Liver (tissue), 9 donors: Measurements from ENCODE around the gene DCTN1. TPM values are rescaled to one million over a fixed set of nuclear protein-coding genes. Genes with fewer than 3 reads are reported as not detected.

ENCODE experiments used
- DNase-seq: peaks from one replicate; pipeline ENCODE4 v3.0.0-alpha.2; 2017; ENCODE audit warnings: low spot score
- H3K27ac ChIP-seq, 2 donors: one replicate each; pipeline ENCODE4 v1.7.0; 2013; ENCODE audit warnings: inconsistent platforms in 2 of 2, low read length in 2 of 2, control low read depth in 1 of 2, low read depth in 1 of 2, mild to moderate bottlenecking in 1 of 2
- H3K27me3 ChIP-seq, 4 donors: one replicate each; pipeline versions ENCODE4 v1.6.1 to v1.7.0; 2013; ENCODE audit warnings: low read length in 3 of 4, inconsistent platforms in 1 of 4, mild to moderate bottlenecking in 1 of 4, moderate library complexity in 1 of 4; ENCODE audit not compliant: control insufficient read depth in 4 of 4, insufficient read depth in 4 of 4
- H3K36me3 ChIP-seq, 4 donors: one replicate each; pipeline versions ENCODE4 v1.6.1 to v1.7.0; 2013; ENCODE audit warnings: low read length in 3 of 4, mild to moderate bottlenecking in 3 of 4, low read depth in 1 of 4, moderate library complexity in 1 of 4; ENCODE audit not compliant: control insufficient read depth in 4 of 4, insufficient read depth in 3 of 4
- H3K4me1 ChIP-seq, 4 donors: one replicate each; pipeline versions ENCODE4 v1.6.1 to v1.7.0; 2013; ENCODE audit warnings: low read length in 3 of 4, mild to moderate bottlenecking in 3 of 4, moderate library complexity in 1 of 4; ENCODE audit not compliant: control insufficient read depth in 4 of 4, insufficient read depth in 4 of 4
- H3K4me3 ChIP-seq, 3 donors: one replicate each; pipeline versions ENCODE4 v1.6.1 to v1.7.0; 2013; ENCODE audit warnings: low read length in 3 of 3, control low read depth in 1 of 3, low read depth in 1 of 3, mild to moderate bottlenecking in 1 of 3
- H3K9ac ChIP-seq, 2 donors: one replicate each; pipeline ENCODE4 v1.7.0; 2013; ENCODE audit warnings: low read length in 2 of 2, mild to moderate bottlenecking in 2 of 2, moderate library complexity in 2 of 2, control low read depth in 1 of 2, low read depth in 1 of 2
- H3K9me3 ChIP-seq, 4 donors: one replicate each; pipeline versions ENCODE4 v1.6.1 to v1.7.0; 2013; ENCODE audit warnings: low read length in 3 of 4; ENCODE audit not compliant: control insufficient read depth in 4 of 4
- CTCF ChIP-seq: fragments of 150-350 bp; IDR thresholded peaks from 2 replicates; pipeline ENCODE4 v1.5.1; 2017; ENCODE audit warnings: improper control_type of control experiment, low read depth, low read length; ENCODE audit not compliant: missing input control
- EGR1 ChIP-seq, 2 donors: IDR thresholded peaks; 2 replicates each; pipeline ENCODE4 v1.6.1; 2016 to 2018; ENCODE audit warnings: antibody characterized with exemption in 2 of 2, low read depth in 2 of 2
- FOXA1 ChIP-seq: IDR thresholded peaks from 2 replicates; pipeline ENCODE4 v1.6.1; 2016; ENCODE audit warnings: antibody characterized with exemption
- FOXA2 ChIP-seq: IDR thresholded peaks from 2 replicates; pipeline ENCODE4 v1.6.1; 2016; ENCODE audit warnings: antibody characterized with exemption
- HNF4A ChIP-seq, 2 donors: conservative IDR thresholded peaks; 2 replicates each; pipeline ENCODE4 v1.6.1; 2016; ENCODE audit warnings: antibody characterized with exemption in 2 of 2, mild to moderate bottlenecking in 2 of 2
- HNF4G ChIP-seq: IDR thresholded peaks from 2 replicates; pipeline ENCODE4 v1.6.1; 2016; ENCODE audit warnings: antibody characterized with exemption
- JUND ChIP-seq, 2 donors: IDR thresholded peaks; 2 replicates each; pipeline ENCODE4 v1.6.1; 2016; ENCODE audit warnings: antibody characterized with exemption in 2 of 2
- MAX ChIP-seq: IDR thresholded peaks from 2 replicates; pipeline ENCODE4 v1.6.1; 2016; ENCODE audit warnings: antibody characterized with exemption
- NR2F2 ChIP-seq: IDR thresholded peaks from 2 replicates; pipeline ENCODE4 v1.6.1; 2016; ENCODE audit warnings: antibody characterized with exemption
- RAD21 ChIP-seq, 2 donors: IDR thresholded peaks; 2 replicates each; pipeline ENCODE4 v1.6.1; 2016; ENCODE audit warnings: antibody characterized with exemption in 2 of 2, mild to moderate bottlenecking in 2 of 2
- RXRA ChIP-seq, 2 donors: IDR thresholded peaks; 2 replicates each; pipeline ENCODE4 v1.6.1; 2017 to 2018; ENCODE audit warnings: antibody characterized with exemption in 2 of 2, mild to moderate bottlenecking in 1 of 2
- SP1 ChIP-seq: IDR thresholded peaks from 2 replicates; pipeline ENCODE4 v1.6.1; 2018; ENCODE audit warnings: antibody characterized with exemption, mild to moderate bottlenecking
- TAF1 ChIP-seq: conservative IDR thresholded peaks from 2 replicates; pipeline ENCODE4 v1.6.1; 2016; ENCODE audit warnings: antibody characterized with exemption, mild to moderate bottlenecking
- YY1 ChIP-seq: IDR thresholded peaks from 2 replicates; pipeline ENCODE4 v1.6.1; 2016; ENCODE audit warnings: antibody characterized with exemption, mild to moderate bottlenecking
- ZBTB33 ChIP-seq: IDR thresholded peaks from 2 replicates; pipeline ENCODE4 v1.6.1; 2016; ENCODE audit warnings: antibody characterized with exemption
- WGBS: extraction: QIAGEN DNeasy Blood & Tissue Kit; methylation state at CpG from one replicate; pipeline ENCODE4 v1.1.7; 2013; 5-methylcytosine and 5-hydroxymethylcytosine counted together
- polyA plus RNA-seq, 2 donors: library from polyadenylated mRNA; stranded (reverse) in 1 of 2; unstranded in 1 of 2; fragments of 200-250 nt in 1 of 2; fragments of >200 nt in 1 of 2; fragmentation: Nextera tagmentation in 1 of 2; extraction: Ambion mirVana in 1 of 2; gene quantifications; one replicate each; pipeline versions ENCODE4 v1.2.1 to v1.2.3, GENCODE V29; 2013 to 2015
- total RNA-seq, 2 donors: library from RNA; depleted of rRNA; stranded (reverse); fragments of >200 nt; gene quantifications; one replicate each; pipeline ENCODE4 v1.2.3, GENCODE V29; 2014
- TF ChIP-seq, protein P1 (sequence below): IDR thresholded peaks from 2 replicates; pipeline ENCODE4 v1.6.1; 2016; ENCODE audit warnings: antibody characterized with exemption
- TF ChIP-seq, protein P2 (sequence below): IDR thresholded peaks from 2 replicates; pipeline ENCODE4 v1.6.1; 2016; ENCODE audit warnings: antibody characterized with exemption, mild to moderate bottlenecking
- donor health status: healthy.
- donor health status: healthy.
- donor health status: healthy.
- donor health status: healthy.
- donor health status: healthy.

Gene DCTN1
- total and polyA plus RNA-seq, 4 donors = 29.7 to 40.9 (median 33.5) TPM

GRCh38 chr2:74371421-74371820 lies 8.7 kb downstream of the DCTN1 start (continued):
- no peak for TF ChIP-seq ZBTB33
- TF ChIP-seq, protein P1, sequence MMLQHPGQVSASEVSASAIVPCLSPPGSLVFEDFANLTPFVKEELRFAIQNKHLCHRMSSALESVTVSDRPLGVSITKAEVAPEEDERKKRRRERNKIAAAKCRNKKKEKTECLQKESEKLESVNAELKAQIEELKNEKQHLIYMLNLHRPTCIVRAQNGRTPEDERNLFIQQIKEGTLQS = no peak
- TF ChIP-seq EGR1 (IDR thresholded peaks at IDR 0.05; ENCODE audit: low read depth in 2 of 2) = no peak
- TF ChIP-seq TAF1 = no peak
- TF ChIP-seq YY1 = no peak
- no peak for TF ChIP-seq FOXA1
- no peak for TF ChIP-seq JUND (IDR thresholded peaks at IDR 0.05)
- no peak for TF ChIP-seq SP1

GRCh38 chr2:74369976-74370375 lies 10.1 kb downstream of the DCTN1 start:
- Histone ChIP-seq H3K27ac (no peak overlapping the region), H3K4me1 (peaks cover 0 to 5% (median 4%) of the 10 kb centered on the region in 4 donors), H3K9me3 (no peaks in the 10 kb centered on the region), H3K9ac (no peak overlapping the region), H3K36me3 (peaks cover 16 to 65% (median 44%) of the 10 kb centered on the region in 4 donors), H3K4me3 (no peak overlapping the region), H3K27me3 (no peaks in the 10 kb centered on the region)
- TF ChIP-seq RAD21 (IDR thresholded peaks at IDR 0.05) (no peak), FOXA1 (no peak), TAF1 (no peak), NR2F2 (no peak), HNF4G (no peak), YY1 (no peak), FOXA2 (no peak), CTCF (no peak), HNF4A (conservative IDR thresholded peaks at IDR 0.05) (no peak), JUND (IDR thresholded peaks at IDR 0.05) (no peak), MAX (no peak), ZBTB33 (no peak), SP1 (no peak)
- no peak for DNase-seq
- 98% methylated on average over 7 of the region's 7 CpGs for WGBS

- WGBS = 96% methylated on average over 5 of the region's 5 CpGs
- H3K4me1 ChIP-seq = peaks cover 0 to 14% (median 11%) of the 10 kb centered on the region in 4 donors
- DNase-seq = no peak
- no peak overlapping the region for H3K27ac ChIP-seq
- H3K27me3 ChIP-seq = no peaks in the 10 kb centered on the region
- TF ChIP-seq FOXA1 (no peak), MAX (no peak), RXRA (IDR thresholded peaks at IDR 0.05) (no peak), EGR1 (IDR thresholded peaks at IDR 0.05; ENCODE audit: low read depth in 2 of 2) (no peak), HNF4G (no peak), YY1 (no peak)
- TF ChIP-seq, protein P2, sequence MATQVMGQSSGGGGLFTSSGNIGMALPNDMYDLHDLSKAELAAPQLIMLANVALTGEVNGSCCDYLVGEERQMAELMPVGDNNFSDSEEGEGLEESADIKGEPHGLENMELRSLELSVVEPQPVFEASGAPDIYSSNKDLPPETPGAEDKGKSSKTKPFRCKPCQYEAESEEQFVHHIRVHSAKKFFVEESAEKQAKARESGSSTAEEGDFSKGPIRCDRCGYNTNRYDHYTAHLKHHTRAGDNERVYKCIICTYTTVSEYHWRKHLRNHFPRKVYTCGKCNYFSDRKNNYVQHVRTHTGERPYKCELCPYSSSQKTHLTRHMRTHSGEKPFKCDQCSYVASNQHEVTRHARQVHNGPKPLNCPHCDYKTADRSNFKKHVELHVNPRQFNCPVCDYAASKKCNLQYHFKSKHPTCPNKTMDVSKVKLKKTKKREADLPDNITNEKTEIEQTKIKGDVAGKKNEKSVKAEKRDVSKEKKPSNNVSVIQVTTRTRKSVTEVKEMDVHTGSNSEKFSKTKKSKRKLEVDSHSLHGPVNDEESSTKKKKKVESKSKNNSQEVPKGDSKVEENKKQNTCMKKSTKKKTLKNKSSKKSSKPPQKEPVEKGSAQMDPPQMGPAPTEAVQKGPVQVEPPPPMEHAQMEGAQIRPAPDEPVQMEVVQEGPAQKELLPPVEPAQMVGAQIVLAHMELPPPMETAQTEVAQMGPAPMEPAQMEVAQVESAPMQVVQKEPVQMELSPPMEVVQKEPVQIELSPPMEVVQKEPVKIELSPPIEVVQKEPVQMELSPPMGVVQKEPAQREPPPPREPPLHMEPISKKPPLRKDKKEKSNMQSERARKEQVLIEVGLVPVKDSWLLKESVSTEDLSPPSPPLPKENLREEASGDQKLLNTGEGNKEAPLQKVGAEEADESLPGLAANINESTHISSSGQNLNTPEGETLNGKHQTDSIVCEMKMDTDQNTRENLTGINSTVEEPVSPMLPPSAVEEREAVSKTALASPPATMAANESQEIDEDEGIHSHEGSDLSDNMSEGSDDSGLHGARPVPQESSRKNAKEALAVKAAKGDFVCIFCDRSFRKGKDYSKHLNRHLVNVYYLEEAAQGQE = no peak
- H3K9ac ChIP-seq = no peak overlapping the region
- peaks cover 16 to 77% (median 56%) of the 10 kb centered on the region in 4 donors for H3K36me3 ChIP-seq
- no peaks in the 10 kb centered on the region for H3K9me3 ChIP-seq
- H3K4me3 ChIP-seq = no peak overlapping the region
Measured at GRCh38 chr2:74368499-74368898, 11.6 kb downstream of the DCTN1 start.
